Ishikawa (cell line): ENCODE measurements around the gene APBB2.

Experiments
- CEBPB ChIP-seq: IDR thresholded peaks from 2 replicates; pipeline ENCODE4 v1.6.1; 2012
- CREB1 ChIP-seq: IDR thresholded peaks from 2 replicates; pipeline ENCODE4 v1.6.1; 2012; ENCODE audit warnings: low read depth
- EGR1 ChIP-seq: IDR thresholded peaks from 2 replicates; pipeline ENCODE4 v1.6.1; 2012
- EP300 ChIP-seq: IDR thresholded peaks from 2 replicates; pipeline ENCODE4 v1.6.1; 2012; ENCODE audit warnings: borderline replicate concordance
- FOXM1 ChIP-seq: IDR thresholded peaks from 2 replicates; pipeline ENCODE4 v1.6.1; 2012; ENCODE audit warnings: low read depth, borderline replicate concordance
- RAD21 ChIP-seq: IDR thresholded peaks from 2 replicates; pipeline ENCODE4 v1.6.1; 2012; ENCODE audit warnings: low read depth
- TAF1 ChIP-seq: IDR thresholded peaks from 2 replicates; pipeline ENCODE4 v1.6.1; 2012; ENCODE audit warnings: low read depth, mild to moderate bottlenecking
- TCF12 ChIP-seq: IDR thresholded peaks from 2 replicates; pipeline ENCODE4 v1.6.1; 2012; ENCODE audit warnings: low read depth
- YY1 ChIP-seq: IDR thresholded peaks from 2 replicates; pipeline ENCODE4 v1.6.1; 2012; ENCODE audit warnings: low read depth
- ZBTB7A ChIP-seq: IDR thresholded peaks from 2 replicates; pipeline ENCODE4 v1.6.1; 2012; ENCODE audit warnings: low read depth
- TF ChIP-seq, protein P1 (sequence below): IDR thresholded peaks from 2 replicates; pipeline ENCODE4 v1.6.1; 2012
- TF ChIP-seq, protein P2 (sequence below): IDR thresholded peaks from 2 replicates; pipeline ENCODE4 v1.6.1; 2012; ENCODE audit warnings: low read depth, mild to moderate bottlenecking
- TF ChIP-seq, protein P3 (sequence below): IDR thresholded peaks from 2 replicates; pipeline ENCODE4 v1.6.1; 2012

DNA sequence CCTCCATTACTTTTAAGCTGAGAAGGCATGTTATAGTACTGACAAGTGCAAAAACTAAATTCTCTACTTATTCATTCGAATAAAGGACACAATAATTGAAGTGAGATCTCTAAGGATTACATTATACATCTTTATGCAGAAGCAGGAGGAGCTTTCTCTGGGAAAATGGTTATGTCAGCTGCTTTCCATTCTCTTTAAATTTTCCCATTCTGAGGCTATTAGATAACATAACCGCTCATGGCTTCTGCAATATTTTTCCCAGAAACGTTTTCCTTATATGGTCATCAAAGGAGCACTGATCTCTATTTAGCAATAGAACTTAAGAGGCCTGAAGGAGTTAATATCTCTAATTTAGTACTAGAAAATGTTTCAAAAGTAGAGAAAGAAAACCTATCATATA lies 243.0 kb downstream of the APBB2 start:
- no peak for TF ChIP-seq YY1
- TF ChIP-seq EP300 = no peak
- TF ChIP-seq TCF12 = no peak
- TF ChIP-seq, protein P1, sequence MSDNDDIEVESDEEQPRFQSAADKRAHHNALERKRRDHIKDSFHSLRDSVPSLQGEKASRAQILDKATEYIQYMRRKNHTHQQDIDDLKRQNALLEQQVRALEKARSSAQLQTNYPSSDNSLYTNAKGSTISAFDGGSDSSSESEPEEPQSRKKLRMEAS = no peak
- no peak for TF ChIP-seq EGR1
- TF ChIP-seq RAD21 = no peak
- TF ChIP-seq, protein P2, sequence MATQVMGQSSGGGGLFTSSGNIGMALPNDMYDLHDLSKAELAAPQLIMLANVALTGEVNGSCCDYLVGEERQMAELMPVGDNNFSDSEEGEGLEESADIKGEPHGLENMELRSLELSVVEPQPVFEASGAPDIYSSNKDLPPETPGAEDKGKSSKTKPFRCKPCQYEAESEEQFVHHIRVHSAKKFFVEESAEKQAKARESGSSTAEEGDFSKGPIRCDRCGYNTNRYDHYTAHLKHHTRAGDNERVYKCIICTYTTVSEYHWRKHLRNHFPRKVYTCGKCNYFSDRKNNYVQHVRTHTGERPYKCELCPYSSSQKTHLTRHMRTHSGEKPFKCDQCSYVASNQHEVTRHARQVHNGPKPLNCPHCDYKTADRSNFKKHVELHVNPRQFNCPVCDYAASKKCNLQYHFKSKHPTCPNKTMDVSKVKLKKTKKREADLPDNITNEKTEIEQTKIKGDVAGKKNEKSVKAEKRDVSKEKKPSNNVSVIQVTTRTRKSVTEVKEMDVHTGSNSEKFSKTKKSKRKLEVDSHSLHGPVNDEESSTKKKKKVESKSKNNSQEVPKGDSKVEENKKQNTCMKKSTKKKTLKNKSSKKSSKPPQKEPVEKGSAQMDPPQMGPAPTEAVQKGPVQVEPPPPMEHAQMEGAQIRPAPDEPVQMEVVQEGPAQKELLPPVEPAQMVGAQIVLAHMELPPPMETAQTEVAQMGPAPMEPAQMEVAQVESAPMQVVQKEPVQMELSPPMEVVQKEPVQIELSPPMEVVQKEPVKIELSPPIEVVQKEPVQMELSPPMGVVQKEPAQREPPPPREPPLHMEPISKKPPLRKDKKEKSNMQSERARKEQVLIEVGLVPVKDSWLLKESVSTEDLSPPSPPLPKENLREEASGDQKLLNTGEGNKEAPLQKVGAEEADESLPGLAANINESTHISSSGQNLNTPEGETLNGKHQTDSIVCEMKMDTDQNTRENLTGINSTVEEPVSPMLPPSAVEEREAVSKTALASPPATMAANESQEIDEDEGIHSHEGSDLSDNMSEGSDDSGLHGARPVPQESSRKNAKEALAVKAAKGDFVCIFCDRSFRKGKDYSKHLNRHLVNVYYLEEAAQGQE = no peak
- no peak for TF ChIP-seq CREB1
- TF ChIP-seq FOXM1 = no peak
- no peak for TF ChIP-seq CEBPB
- no peak for TF ChIP-seq ZBTB7A
- no peak for TF ChIP-seq TAF1
- TF ChIP-seq, protein P3, sequence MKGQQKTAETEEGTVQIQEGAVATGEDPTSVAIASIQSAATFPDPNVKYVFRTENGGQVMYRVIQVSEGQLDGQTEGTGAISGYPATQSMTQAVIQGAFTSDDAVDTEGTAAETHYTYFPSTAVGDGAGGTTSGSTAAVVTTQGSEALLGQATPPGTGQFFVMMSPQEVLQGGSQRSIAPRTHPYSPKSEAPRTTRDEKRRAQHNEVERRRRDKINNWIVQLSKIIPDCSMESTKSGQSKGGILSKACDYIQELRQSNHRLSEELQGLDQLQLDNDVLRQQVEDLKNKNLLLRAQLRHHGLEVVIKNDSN = no peak
